ENCODE data around the gene NXN. TPM values are rescaled to one million over a fixed set of nuclear protein-coding genes. Genes with fewer than 3 reads are reported as not detected.

The NXN gene
- total RNA-seq, 1 experiment from 2014 or later = 48.4 TPM

Other genes starting within 250 kb of the NXN start
- 10.9 and 11.8 TPM in 2 replicates for gene TLCD3A, start 247.2 kb downstream of the NXN start, total RNA-seq (2014; rRNA removed; shearing (Covaris generic))
- 2.4 and 8.8 TPM in 2 replicates for gene GEMIN4, start 227.5 kb downstream of the NXN start, total RNA-seq (2014; rRNA removed; shearing (Covaris generic))
- gene GLOD4, start 197.5 kb downstream of the NXN start, total RNA-seq (2014; rRNA removed; shearing (Covaris generic)) = 64.7 and 77.1 TPM in 2 replicates
- 21.3 and 40.2 TPM in 2 replicates for gene MRM3, start 197.4 kb downstream of the NXN start, total RNA-seq (2014; rRNA removed; shearing (Covaris generic))
- 20.1 and 23.2 TPM in 2 replicates for gene TIMM22, start 17.4 kb upstream of the NXN start, total RNA-seq (2014; rRNA removed; shearing (Covaris generic))
- gene ABR, start 200.2 kb upstream of the NXN start, total RNA-seq (2014; rRNA removed; shearing (Covaris generic)) = 7.3 and 16.7 TPM in 2 replicates